PFSK-1 (cell line): ENCODE data around the gene COL9A3.

Experiments used
- FOXP2 ChIP-seq: optimal IDR thresholded peaks from 2 replicates; pipeline ENCODE3; 2011; ENCODE audit warnings: borderline replicate concordance, control low read depth, inconsistent platforms; ENCODE audit not compliant: insufficient read depth; ENCODE audit errors: extremely low read length, extremely low read depth
- POLR2AphosphoS5 ChIP-seq: IDR thresholded peaks from 2 replicates; pipeline ENCODE4 v1.6.1; 2012; ENCODE audit warnings: low read depth, mild to moderate bottlenecking, control low read depth, low read length, moderate library complexity
- REST ChIP-seq, 2 experiments: IDR thresholded peaks; 2 replicates each; pipeline versions ENCODE4 v1.6.1 to v1.8.0; 2011 to 2012; ENCODE audit warnings: low read depth in 2 of 2, low read length in 2 of 2, control low read depth in 1 of 2, inconsistent platforms in 1 of 2, mild to moderate bottlenecking in 1 of 2, moderate library complexity in 1 of 2; ENCODE audit not compliant: insufficient read depth in 1 of 2
- SIN3A ChIP-seq: IDR thresholded peaks from 2 replicates; pipeline ENCODE4 v1.6.1; 2012; ENCODE audit warnings: mild to moderate bottlenecking, low read length, moderate library complexity, borderline replicate concordance; ENCODE audit not compliant: insufficient read depth
- TAF1 ChIP-seq: IDR thresholded peaks from 2 replicates; pipeline ENCODE4 v1.6.1; 2012; ENCODE audit warnings: low read length, control low read depth, borderline replicate concordance; ENCODE audit not compliant: insufficient read depth

Gene COL9A3

GRCh38 chr20:62856931-62857619 lies 40.2 kb downstream of the COL9A3 start:
- TF ChIP-seq FOXP2 (no peak), TAF1 (no peak), REST (IDR thresholded peaks at IDR 0.05; ENCODE audit: insufficient read depth in 1 of 2, low read depth in 2 of 2, low read length in 2 of 2) (no peak), POLR2AphosphoS5 (no peak), SIN3A (no peak)

GRCh38 chr20:62858058-62858830 lies 41.4 kb downstream of the COL9A3 start:
- TF ChIP-seq REST (IDR thresholded peaks at IDR 0.05; ENCODE audit: insufficient read depth in 1 of 2, low read depth in 2 of 2, low read length in 2 of 2) = no peak
- TF ChIP-seq FOXP2 = no peak
- TF ChIP-seq TAF1 = no peak
- TF ChIP-seq POLR2AphosphoS5 = no peak
- no peak for TF ChIP-seq SIN3A

GRCh38 chr20:62859721-62860120 lies 42.9 kb downstream of the COL9A3 start:
- no peak for TF ChIP-seq POLR2AphosphoS5
- TF ChIP-seq REST (IDR thresholded peaks at IDR 0.05; ENCODE audit: insufficient read depth in 1 of 2, low read depth in 2 of 2, low read length in 2 of 2) = no peak
- no peak for TF ChIP-seq SIN3A
- TF ChIP-seq TAF1 = no peak
- no peak for TF ChIP-seq FOXP2

GRCh38 chr20:62860391-62860923 lies 43.6 kb downstream of the COL9A3 start:
- TF ChIP-seq FOXP2 (no peak), SIN3A (peak; percentile 61; the same call in 1 of the 2 replicates), TAF1 (no peak), REST (IDR thresholded peaks at IDR 0.05; ENCODE audit: insufficient read depth in 1 of 2, low read depth in 2 of 2, low read length in 2 of 2) (no peak), POLR2AphosphoS5 (peak; percentile 53; the same call in 1 of the 2 replicates)
